ENCODE results near the gene ZBTB18.
"Not testable (repeated sequence)": the region's sequence is repeated elsewhere in the genome, so short reads cannot be mapped to it uniquely, and the experiment has no call there.

ZBTB18 gene

GRCh38 chr1:244014862-244015261 is 36.2 kb upstream of the ZBTB18 start:
- not testable (repeated sequence) for H3K9me3 ChIP-seq (ENCODE audit: control insufficient read depth, insufficient read depth, low read depth, low read length); H3K4me1 ChIP-seq (ENCODE audit: control insufficient read depth, insufficient read depth, low read length); H3K4me3 ChIP-seq (ENCODE audit: low read depth, low read length); H3K27ac ChIP-seq (ENCODE audit: low read depth, low read length); H3K27me3 ChIP-seq (ENCODE audit: control insufficient read depth, insufficient read depth, low read length); H3K9ac ChIP-seq (ENCODE audit: low read length); H3K36me3 ChIP-seq (ENCODE audit: control insufficient read depth, insufficient read depth, low read length)

- Histone ChIP-seq H3K9me3 (ENCODE audit: control insufficient read depth, insufficient read depth, low read depth, low read length) (no peaks in the 10 kb centered on the region), H3K9ac (ENCODE audit: low read length) (no peak overlapping the region), H3K4me1 (ENCODE audit: control insufficient read depth, insufficient read depth, low read length) (peaks cover 11% of the 10 kb centered on the region), H3K27ac (ENCODE audit: low read depth, low read length) (no peak overlapping the region), H3K36me3 (ENCODE audit: control insufficient read depth, insufficient read depth, low read length) (no peaks in the 10 kb centered on the region), H3K4me3 (ENCODE audit: low read depth, low read length) (no peak overlapping the region), H3K27me3 (ENCODE audit: control insufficient read depth, insufficient read depth, low read length) (no peaks in the 10 kb centered on the region)
Observed at GRCh38 chr1:244019982-244020485, 31.0 kb upstream of the ZBTB18 start.

GRCh38 chr1:244021427-244021826 is 29.7 kb upstream of the ZBTB18 start:
- no peaks in the 10 kb centered on the region for H3K9me3 ChIP-seq (ENCODE audit: control insufficient read depth, insufficient read depth, low read depth, low read length)
- H3K27ac ChIP-seq (ENCODE audit: low read depth, low read length): no peak overlapping the region
- no peak overlapping the region for H3K4me3 ChIP-seq (ENCODE audit: low read depth, low read length)
- H3K27me3 ChIP-seq (ENCODE audit: control insufficient read depth, insufficient read depth, low read length): no peaks in the 10 kb centered on the region
- H3K4me1 ChIP-seq (ENCODE audit: control insufficient read depth, insufficient read depth, low read length): peaks cover 11% of the 10 kb centered on the region
- no peak overlapping the region for H3K9ac ChIP-seq (ENCODE audit: low read length)
- H3K36me3 ChIP-seq (ENCODE audit: control insufficient read depth, insufficient read depth, low read length): no peaks in the 10 kb centered on the region

GRCh38 chr1:244022311-244022710 is 28.8 kb upstream of the ZBTB18 start:
- Histone ChIP-seq H3K9ac (ENCODE audit: low read length) (no peak overlapping the region), H3K4me1 (ENCODE audit: control insufficient read depth, insufficient read depth, low read length) (peaks cover 11% of the 10 kb centered on the region), H3K27ac (ENCODE audit: low read depth, low read length) (no peak overlapping the region), H3K9me3 (ENCODE audit: control insufficient read depth, insufficient read depth, low read depth, low read length) (no peaks in the 10 kb centered on the region), H3K27me3 (ENCODE audit: control insufficient read depth, insufficient read depth, low read length) (no peaks in the 10 kb centered on the region), H3K36me3 (ENCODE audit: control insufficient read depth, insufficient read depth, low read length) (no peaks in the 10 kb centered on the region), H3K4me3 (ENCODE audit: low read depth, low read length) (no peak overlapping the region)

- Histone ChIP-seq H3K9ac (ENCODE audit: low read length) (no peak overlapping the region), H3K4me3 (ENCODE audit: low read depth, low read length) (no peak overlapping the region), H3K27ac (ENCODE audit: low read depth, low read length) (no peak overlapping the region), H3K36me3 (ENCODE audit: control insufficient read depth, insufficient read depth, low read length) (no peaks in the 10 kb centered on the region), H3K27me3 (ENCODE audit: control insufficient read depth, insufficient read depth, low read length) (no peaks in the 10 kb centered on the region), H3K4me1 (ENCODE audit: control insufficient read depth, insufficient read depth, low read length) (peaks cover 11% of the 10 kb centered on the region), H3K9me3 (ENCODE audit: control insufficient read depth, insufficient read depth, low read depth, low read length) (no peaks in the 10 kb centered on the region)
Observed at GRCh38 chr1:244022864-244023440, 28.1 kb upstream of the ZBTB18 start.

- H3K27ac ChIP-seq (ENCODE audit: low read depth, low read length): no peak overlapping the region
- H3K36me3 ChIP-seq (ENCODE audit: control insufficient read depth, insufficient read depth, low read length): no peaks in the 10 kb centered on the region
- no peaks in the 10 kb centered on the region for H3K4me1 ChIP-seq (ENCODE audit: control insufficient read depth, insufficient read depth, low read length)
- H3K27me3 ChIP-seq (ENCODE audit: control insufficient read depth, insufficient read depth, low read length): no peaks in the 10 kb centered on the region
- H3K9me3 ChIP-seq (ENCODE audit: control insufficient read depth, insufficient read depth, low read depth, low read length): no peaks in the 10 kb centered on the region
- H3K9ac ChIP-seq (ENCODE audit: low read length): no peak overlapping the region
- no peak overlapping the region for H3K4me3 ChIP-seq (ENCODE audit: low read depth, low read length)
Observed at GRCh38 chr1:244027491-244028145, 23.5 kb upstream of the ZBTB18 start.

- H3K4me3 ChIP-seq (ENCODE audit: low read depth, low read length): no peak overlapping the region
- H3K36me3 ChIP-seq (ENCODE audit: control insufficient read depth, insufficient read depth, low read length): no peaks in the 10 kb centered on the region
- H3K9ac ChIP-seq (ENCODE audit: low read length): no peak overlapping the region
- H3K9me3 ChIP-seq (ENCODE audit: control insufficient read depth, insufficient read depth, low read depth, low read length): no peaks in the 10 kb centered on the region
- H3K27me3 ChIP-seq (ENCODE audit: control insufficient read depth, insufficient read depth, low read length): no peaks in the 10 kb centered on the region
- no peaks in the 10 kb centered on the region for H3K4me1 ChIP-seq (ENCODE audit: control insufficient read depth, insufficient read depth, low read length)
- H3K27ac ChIP-seq (ENCODE audit: low read depth, low read length): no peak overlapping the region
Observed at GRCh38 chr1:244028701-244029100, 22.4 kb upstream of the ZBTB18 start.

GRCh38 chr1:244029124-244029523 is 22.0 kb upstream of the ZBTB18 start:
- no peaks in the 10 kb centered on the region for H3K36me3 ChIP-seq (ENCODE audit: control insufficient read depth, insufficient read depth, low read length)
- no peak overlapping the region for H3K4me3 ChIP-seq (ENCODE audit: low read depth, low read length)
- no peaks in the 10 kb centered on the region for H3K27me3 ChIP-seq (ENCODE audit: control insufficient read depth, insufficient read depth, low read length)
- H3K9ac ChIP-seq (ENCODE audit: low read length): no peak overlapping the region
- H3K27ac ChIP-seq (ENCODE audit: low read depth, low read length): no peak overlapping the region
- H3K9me3 ChIP-seq (ENCODE audit: control insufficient read depth, insufficient read depth, low read depth, low read length): no peaks in the 10 kb centered on the region
- no peaks in the 10 kb centered on the region for H3K4me1 ChIP-seq (ENCODE audit: control insufficient read depth, insufficient read depth, low read length)

GRCh38 chr1:244030481-244031040 is 20.5 kb upstream of the ZBTB18 start:
- Histone ChIP-seq H3K36me3 (ENCODE audit: control insufficient read depth, insufficient read depth, low read length) (no peaks in the 10 kb centered on the region), H3K4me3 (ENCODE audit: low read depth, low read length) (no peak overlapping the region), H3K27me3 (ENCODE audit: control insufficient read depth, insufficient read depth, low read length) (no peaks in the 10 kb centered on the region), H3K9ac (ENCODE audit: low read length) (no peak overlapping the region), H3K9me3 (ENCODE audit: control insufficient read depth, insufficient read depth, low read depth, low read length) (no peaks in the 10 kb centered on the region), H3K4me1 (ENCODE audit: control insufficient read depth, insufficient read depth, low read length) (no peaks in the 10 kb centered on the region), H3K27ac (ENCODE audit: low read depth, low read length) (no peak overlapping the region)

GRCh38 chr1:244035358-244035757 is 15.7 kb upstream of the ZBTB18 start:
- Histone ChIP-seq H3K36me3 (ENCODE audit: control insufficient read depth, insufficient read depth, low read length) (no peaks in the 10 kb centered on the region), H3K4me1 (ENCODE audit: control insufficient read depth, insufficient read depth, low read length) (no peaks in the 10 kb centered on the region), H3K4me3 (ENCODE audit: low read depth, low read length) (no peak overlapping the region), H3K27ac (ENCODE audit: low read depth, low read length) (no peak overlapping the region), H3K27me3 (ENCODE audit: control insufficient read depth, insufficient read depth, low read length) (no peaks in the 10 kb centered on the region), H3K9me3 (ENCODE audit: control insufficient read depth, insufficient read depth, low read depth, low read length) (no peaks in the 10 kb centered on the region), H3K9ac (ENCODE audit: low read length) (no peak overlapping the region)

GRCh38 chr1:244037252-244037651 is 13.8 kb upstream of the ZBTB18 start:
- H3K4me1 ChIP-seq (ENCODE audit: control insufficient read depth, insufficient read depth, low read length): no peaks in the 10 kb centered on the region; the same call in 1 of the 2 replicates
- no peaks in the 10 kb centered on the region for H3K27me3 ChIP-seq (ENCODE audit: control insufficient read depth, insufficient read depth, low read length)
- H3K4me3 ChIP-seq (ENCODE audit: low read depth, low read length): no peak overlapping the region
- H3K27ac ChIP-seq (ENCODE audit: low read depth, low read length): no peak overlapping the region
- no peaks in the 10 kb centered on the region for H3K9me3 ChIP-seq (ENCODE audit: control insufficient read depth, insufficient read depth, low read depth, low read length)
- H3K9ac ChIP-seq (ENCODE audit: low read length): no peak overlapping the region
- no peaks in the 10 kb centered on the region for H3K36me3 ChIP-seq (ENCODE audit: control insufficient read depth, insufficient read depth, low read length)

Data from HUES6 (cell line).